GM20431 (cell line): ENCODE measurements around the gene SYTL5.

Experiments
- in situ Hi-C: fragments of 300-500 bp; cut with MseI, MboI; formaldehyde crosslinking; loops from one replicate; pipeline ENCODE4 v1.15.0; 2020; ENCODE audit warnings: low sequenced_read_pairs; ENCODE audit not compliant: unreplicated experiment

Gene SYTL5

DNA sequence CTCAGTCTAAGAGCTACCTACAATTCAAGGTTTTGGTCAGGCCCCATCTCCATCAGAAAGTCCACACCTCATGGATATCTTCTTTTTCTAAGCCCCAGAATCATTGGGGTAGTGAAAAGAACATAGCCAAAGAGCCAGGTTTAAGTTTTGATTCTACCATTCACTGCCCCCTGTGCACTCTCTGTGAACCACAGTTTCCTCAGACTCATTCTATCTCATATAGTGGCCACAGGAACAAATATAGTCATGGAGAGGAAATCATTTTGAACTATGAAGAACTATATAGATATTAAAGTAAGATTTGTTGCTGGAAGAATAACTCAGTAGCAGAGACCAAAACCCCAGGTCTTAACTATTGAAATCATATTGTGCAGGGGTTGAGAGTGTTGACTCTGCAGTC is 3.3 kb downstream of the SYTL5 start:
- in situ Hi-C loops = no loop called here

DNA sequence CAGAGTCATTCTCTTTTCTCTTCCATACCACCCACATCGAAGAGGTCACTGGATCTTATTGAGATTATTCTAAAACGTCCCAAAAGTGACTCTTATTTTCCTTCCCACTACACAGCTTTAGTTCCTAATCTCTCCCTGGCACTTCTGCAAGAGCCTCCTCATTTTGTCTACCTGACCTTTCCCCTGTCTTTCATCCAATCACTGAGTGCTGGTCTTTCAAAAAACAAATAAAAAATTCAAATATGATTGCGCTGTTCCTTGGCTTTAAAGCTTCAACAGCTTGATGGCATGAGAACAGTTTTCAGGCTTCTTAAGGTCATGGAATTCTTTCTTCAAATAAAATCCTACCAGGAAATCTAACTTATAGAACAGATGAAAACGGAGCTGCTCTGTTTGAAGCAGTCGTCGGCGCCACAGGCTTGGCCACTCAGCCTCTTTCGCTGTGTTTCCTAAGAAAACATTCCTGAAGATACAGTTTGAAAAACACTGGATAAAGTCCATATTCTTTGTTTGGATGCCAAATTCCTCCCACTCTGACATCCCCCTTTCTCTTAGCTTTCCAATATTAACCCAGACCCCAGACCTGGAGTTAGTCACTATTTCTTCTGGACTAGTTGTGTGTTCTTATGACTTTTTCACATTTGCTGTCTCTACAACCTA is 12.5 kb downstream of the SYTL5 start:
- in situ Hi-C loops = no loop called here

- in situ Hi-C loops = no loop called here
These were observed 21.9 kb downstream of the SYTL5 start for GRCh38 chrX:38028300-38028699.

DNA sequence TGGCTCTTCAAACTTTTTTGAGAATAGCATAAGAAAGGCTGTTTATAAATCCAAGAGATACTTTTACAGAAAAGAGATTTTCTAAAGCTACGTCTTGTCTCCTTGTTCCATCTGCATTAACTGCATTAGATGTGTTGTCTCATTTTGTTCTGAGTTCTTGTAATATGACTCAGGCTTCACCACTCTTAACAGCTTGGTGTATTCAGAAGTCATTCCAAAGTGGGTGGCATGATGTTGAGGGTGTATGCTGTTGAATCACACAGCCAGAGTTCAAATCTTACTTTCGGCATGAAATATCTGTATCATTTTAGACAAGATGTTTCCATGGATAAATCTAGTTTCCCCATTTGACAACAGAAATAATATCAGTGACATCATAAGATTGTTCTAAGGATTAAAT is 30.1 kb downstream of the SYTL5 start:
- in situ Hi-C loops = no loop called here

DNA sequence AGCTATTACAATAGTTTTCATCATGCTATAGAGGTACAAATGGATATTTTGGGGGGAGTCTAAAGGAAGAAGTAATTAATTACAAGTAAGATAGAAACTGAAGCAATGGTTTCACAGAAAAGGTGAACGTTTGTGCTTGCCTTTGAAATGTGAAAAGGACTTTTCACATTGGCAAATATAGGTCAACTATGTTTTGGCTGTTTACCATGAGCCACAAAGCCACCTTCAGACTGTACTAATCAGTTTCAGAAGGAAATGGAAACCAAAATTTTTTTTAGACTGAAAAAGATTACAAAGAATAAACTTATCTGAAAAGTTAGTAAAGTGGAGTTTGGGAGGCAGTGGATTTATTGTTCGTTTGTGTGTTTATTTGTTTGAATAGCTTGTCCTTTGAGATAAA is 32.1 kb downstream of the SYTL5 start:
- in situ Hi-C loops = no loop called here

GRCh38 chrX:38041237-38041636 is 34.9 kb downstream of the SYTL5 start:
- in situ Hi-C loops = no loop called here

- in situ Hi-C loops = no loop called here
These were observed 38.3 kb downstream of the SYTL5 start for GRCh38 chrX:38044701-38045100.

- in situ Hi-C loops = no loop called here
These were observed 39.3 kb downstream of the SYTL5 start for GRCh38 chrX:38045538-38046096.

GRCh38 chrX:38048886-38049285 is 42.5 kb downstream of the SYTL5 start:
- in situ Hi-C loops = no loop called here

GRCh38 chrX:38050806-38051205 is 44.5 kb downstream of the SYTL5 start:
- in situ Hi-C loops = no loop called here

GRCh38 chrX:38052096-38052495 is 45.7 kb downstream of the SYTL5 start:
- in situ Hi-C loops = no loop called here

- in situ Hi-C loops = no loop called here
These were observed 49.0 kb downstream of the SYTL5 start for GRCh38 chrX:38055170-38055847.

GRCh38 chrX:38060331-38060878 is 54.1 kb downstream of the SYTL5 start:
- in situ Hi-C loops = no loop called here

GRCh38 chrX:38061335-38061734 is 55.0 kb downstream of the SYTL5 start:
- in situ Hi-C loops = no loop called here

GRCh38 chrX:38066934-38067333 is 60.6 kb downstream of the SYTL5 start:
- in situ Hi-C loops = no loop called here

- in situ Hi-C loops = no loop called here
These were observed 62.9 kb downstream of the SYTL5 start for GRCh38 chrX:38069273-38069672.

DNA sequence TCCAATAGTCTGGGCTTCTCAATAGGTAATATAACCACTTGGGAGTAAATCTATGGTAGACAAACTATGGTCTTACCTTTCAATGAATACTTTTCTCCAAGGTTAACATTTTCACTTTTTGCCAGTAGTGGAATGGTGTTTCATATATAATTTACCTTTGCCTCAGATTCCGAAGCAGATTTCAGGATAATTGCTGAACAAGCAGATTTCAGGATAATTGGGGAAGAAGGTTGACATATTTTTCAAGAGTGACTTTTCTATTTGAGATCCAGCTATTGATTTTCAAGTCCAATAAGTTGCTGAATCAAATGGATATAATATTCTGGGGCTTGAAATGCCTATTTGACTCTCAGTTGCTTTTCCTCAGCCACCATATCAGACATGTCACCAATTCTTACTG is 63.6 kb downstream of the SYTL5 start:
- in situ Hi-C loops = no loop called here

DNA sequence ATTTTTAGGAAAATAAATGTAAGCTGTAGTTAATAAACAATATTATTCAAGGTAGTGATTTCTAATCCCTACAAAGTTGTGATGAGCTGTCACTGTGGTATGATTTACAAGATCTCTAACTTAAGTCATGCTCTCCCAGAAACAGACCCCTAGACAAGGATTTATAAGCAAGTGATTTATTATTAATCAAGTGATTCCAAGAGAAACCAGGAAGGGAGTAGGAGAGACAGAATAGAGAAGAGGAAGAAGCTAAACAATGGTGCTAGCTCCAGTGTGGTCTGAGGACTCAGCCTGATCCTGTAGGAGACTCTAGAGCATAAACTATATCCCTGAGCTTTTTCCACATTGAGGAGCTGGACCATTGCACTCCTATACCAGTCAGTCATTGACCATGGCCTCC is 73.1 kb downstream of the SYTL5 start:
- in situ Hi-C loops = no loop called here

DNA sequence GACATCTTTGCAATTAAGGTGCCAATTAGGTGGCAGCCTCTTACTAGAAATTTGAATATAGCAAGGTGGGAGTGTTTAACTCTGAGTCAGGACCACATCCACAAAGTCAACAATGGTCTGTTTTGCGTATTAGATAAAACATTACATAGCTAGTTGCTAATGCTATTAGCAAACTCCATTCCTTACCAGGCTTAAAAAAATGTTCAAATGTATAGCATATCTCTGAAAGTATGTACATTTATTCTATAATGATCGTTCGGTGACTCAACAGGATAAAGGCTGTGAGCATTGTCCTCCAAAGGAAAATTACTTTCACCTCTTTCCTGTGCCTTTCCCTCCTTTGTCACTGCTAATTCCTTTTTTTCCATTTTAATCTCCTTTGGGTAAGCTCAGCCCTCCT is 74.5 kb downstream of the SYTL5 start:
- in situ Hi-C loops = no loop called here

DNA sequence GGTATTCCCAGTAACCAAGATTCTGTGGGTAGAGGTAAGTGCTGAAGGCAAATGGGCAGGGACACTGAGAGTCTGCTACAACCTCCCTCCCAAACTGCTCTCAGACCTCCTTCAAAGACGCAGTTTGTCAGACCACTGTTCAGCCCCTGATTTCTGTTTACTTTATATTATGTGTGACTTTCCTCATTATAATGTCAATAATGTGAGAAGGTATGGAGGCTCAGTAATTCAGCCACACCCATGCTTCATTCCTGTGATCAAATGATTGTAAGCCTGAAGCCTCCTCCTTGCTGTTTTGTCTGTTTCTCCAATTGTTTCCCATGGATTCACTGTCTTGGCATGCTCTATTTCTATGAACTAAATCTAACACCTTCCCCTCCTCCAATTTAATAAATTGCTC is 75.6 kb downstream of the SYTL5 start:
- in situ Hi-C loops = no loop called here

DNA sequence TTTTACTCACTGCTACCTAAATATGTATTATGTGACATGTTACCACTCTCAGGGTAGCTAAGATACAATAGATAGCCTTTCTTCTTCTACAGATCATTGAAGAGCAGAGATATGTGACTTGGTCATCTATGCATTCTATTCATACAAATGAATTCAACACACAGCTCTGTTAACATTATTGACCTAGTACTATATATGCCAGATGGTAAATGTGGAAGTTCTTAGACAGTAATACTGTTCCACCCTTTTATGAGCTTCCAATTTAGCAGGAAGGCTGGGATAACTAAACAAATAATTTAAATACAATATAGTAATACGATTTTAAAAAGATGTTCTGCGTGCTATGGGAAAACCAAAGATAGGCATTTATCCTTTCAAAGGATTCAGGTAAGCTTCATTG is 76.0 kb downstream of the SYTL5 start:
- in situ Hi-C loops = no loop called here
